DMS53 (cell line): ENCODE results near the gene LEF1.

Source experiments
- DNase-seq: peaks from one replicate; lab custom pipeline; 2025; lab: John Stamatoyannopoulos, UW

LEF1 gene

DNA sequence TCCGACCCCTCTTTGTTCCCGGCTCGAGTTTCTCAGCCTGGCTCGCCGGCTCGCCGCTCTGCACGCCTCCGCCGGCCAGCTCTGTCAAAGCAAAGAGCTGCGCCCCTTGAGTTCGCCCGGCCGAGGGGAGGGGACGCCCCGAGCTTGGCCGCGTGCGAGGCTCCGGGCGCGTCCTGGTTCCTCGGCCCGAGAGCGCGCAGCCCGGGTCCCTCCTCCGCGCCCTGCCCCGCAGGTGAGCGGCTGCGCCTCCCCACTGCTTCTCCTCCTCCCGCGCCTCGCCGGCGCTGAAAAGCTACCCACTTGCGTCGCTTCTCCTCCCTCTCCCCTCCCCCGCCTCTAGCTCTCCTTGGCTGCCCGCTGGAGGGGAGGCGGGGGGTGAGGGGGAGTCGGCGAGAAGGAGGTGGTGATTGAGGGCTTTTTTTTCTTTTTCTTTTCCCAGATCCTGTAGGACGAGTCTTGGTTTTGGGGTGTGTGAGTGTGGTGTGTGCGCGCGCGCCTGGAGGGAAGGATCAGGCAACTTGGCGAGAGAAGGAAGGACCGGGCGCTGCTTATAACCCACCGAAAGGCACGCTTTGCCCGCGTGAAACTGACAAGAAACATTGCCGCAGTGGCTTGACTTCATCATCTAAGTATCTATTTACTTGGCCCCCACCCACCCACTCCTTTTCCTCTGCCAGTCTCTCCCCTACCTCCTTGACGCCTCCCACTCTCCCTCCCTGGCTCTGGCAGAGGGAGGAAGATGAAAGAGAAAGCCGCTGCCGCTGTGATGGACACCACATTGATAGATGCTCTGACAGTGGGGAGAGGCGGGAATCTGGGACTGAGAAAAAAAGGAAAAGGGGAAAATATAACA lies at the start of gene LEF1:
LEF1 (minus strand) TSS at position 262 of the 853 bp plus-strand sequence. CDS start 1,165 bp downstream, outside the sequence.
- DNase-seq: peak; percentile 88

- no peak for DNase-seq
Observed at GRCh38 chr4:108216510-108216909, 47.8 kb upstream of the LEF1 start.

DNA sequence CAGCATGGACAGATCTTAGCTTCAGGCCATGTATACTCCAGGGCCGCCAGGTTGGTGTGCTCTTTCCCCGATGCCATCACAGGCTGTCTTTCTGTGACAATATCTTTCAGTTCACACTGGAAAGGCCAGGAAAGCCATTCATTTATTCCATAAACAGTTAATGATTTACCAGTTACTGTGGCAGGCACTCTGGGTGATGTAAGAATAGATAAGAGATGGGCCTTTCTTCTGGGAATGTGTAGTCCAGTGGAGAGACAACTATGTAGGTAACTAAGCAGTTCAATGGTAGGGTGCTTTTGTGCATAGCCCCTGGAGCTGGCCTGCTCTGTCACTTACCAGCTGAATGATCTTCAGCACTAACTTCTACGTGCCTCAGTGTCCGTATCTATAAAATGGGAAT lies 46.3 kb upstream of the LEF1 start:
- DNase-seq: peak; percentile 77

DNA sequence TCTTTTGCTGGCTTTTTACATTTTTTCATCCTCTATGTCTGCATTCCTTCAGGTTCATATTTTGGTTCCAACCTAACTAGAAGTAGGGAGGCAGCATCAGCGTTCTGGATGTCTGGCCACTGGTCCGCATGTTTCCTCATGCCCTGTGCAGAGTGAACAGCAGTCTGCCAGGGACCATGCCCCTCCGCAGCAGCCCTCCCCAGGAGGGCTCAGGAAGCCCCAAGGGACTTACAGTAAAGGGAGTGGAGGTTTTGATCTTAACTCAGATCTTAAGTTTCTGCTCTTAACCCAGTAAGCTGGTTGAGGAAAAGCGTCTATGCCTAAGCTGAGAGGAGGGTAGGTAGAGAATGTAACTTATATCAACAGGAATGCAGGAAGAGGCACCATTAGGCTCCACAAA lies 45.0 kb upstream of the LEF1 start:
- no peak for DNase-seq

DNA sequence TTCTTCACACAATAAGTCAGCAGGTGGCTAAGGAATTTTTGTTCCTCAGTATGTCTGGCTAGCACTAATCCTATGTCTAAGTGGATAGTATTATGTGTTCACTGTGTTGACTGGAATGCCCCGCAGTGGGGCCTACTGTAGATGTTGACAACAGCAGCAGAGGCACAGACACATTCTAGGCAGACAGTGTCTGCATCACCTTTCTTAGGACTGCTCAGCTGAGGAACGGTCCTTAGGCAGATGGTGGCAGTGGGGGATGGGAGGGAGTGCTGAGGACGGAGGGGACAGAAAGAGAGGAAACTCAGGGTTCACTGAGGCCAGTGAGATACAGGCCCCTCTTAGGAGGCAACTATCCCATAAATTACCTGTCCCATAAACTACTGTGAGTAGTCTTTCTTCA lies 44.6 kb upstream of the LEF1 start:
- no peak for DNase-seq

GRCh38 chr4:108210989-108211835 lies 42.5 kb upstream of the LEF1 start:
- peak; percentile 38 for DNase-seq

- peak; percentile 36 for DNase-seq
Observed at GRCh38 chr4:108209489-108209888, 40.8 kb upstream of the LEF1 start.

DNA sequence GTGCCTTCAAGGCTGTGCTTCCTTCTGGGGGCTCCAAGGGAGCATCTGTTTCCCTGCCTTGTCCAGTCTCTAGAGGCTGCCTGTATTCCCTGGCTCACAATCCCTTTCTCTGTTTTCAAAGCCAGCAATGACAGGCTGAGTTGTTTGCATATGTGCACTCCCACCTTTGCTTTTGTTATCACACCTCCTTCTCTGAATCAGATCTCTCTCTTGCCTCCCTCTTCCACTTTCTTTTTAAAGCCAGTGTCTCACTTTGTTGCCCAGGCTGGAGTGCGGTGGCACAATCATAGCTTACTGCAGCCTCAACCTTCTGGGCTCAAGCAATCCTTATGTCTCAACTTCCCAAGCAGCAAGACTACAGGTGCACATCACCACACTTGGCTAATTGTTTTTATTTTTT lies 37.1 kb upstream of the LEF1 start:
- DNase-seq: peak; percentile 9

- no peak for DNase-seq
Observed at GRCh38 chr4:108204518-108204917, 35.8 kb upstream of the LEF1 start.

- peak; percentile 54 for DNase-seq
Observed at GRCh38 chr4:108203377-108203776, 34.6 kb upstream of the LEF1 start.

GRCh38 chr4:108201774-108202173 lies 33.0 kb upstream of the LEF1 start:
- no peak for DNase-seq

- DNase-seq: no peak
Observed at GRCh38 chr4:108199881-108200280, 31.1 kb upstream of the LEF1 start.

DNA sequence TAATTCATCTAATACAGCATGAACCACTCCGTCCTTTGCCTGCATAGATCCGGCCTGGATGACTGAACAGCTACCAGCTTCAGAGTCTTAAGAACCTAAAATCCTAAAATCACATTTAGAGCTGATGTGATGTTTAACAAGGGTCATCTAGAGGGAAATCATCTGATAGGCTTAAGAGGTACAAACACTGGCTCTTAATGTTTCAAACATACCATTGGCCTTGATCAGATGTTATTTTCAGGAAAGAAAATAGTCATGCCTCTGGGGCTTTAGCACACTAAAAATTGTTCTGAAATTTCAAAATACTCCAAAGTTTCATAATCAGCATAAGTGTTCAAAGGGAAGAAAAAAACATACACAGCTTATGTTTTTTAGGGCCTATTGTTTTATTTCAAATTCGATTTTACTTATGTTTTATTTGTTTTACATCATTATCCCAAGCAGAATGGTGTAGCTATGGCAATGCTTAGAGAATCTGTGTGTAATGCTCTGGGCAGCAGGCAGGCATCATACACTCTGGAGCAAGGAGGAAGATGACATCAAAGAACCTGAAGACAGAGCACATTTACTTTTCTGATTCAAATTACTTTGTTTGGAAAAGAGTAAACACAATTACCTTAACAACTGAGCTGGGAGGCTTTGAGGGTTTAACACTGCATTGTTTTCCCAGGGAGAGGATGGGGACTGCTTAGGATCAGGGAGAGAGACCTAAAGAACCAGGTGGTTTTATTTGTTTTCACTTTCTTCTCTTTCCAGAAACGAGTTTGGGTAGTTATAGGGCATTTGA lies 25.3 kb upstream of the LEF1 start:
- peak; percentile 75 for DNase-seq

- DNase-seq: no peak
Observed at GRCh38 chr4:108192935-108193334, 24.2 kb upstream of the LEF1 start.

DNA sequence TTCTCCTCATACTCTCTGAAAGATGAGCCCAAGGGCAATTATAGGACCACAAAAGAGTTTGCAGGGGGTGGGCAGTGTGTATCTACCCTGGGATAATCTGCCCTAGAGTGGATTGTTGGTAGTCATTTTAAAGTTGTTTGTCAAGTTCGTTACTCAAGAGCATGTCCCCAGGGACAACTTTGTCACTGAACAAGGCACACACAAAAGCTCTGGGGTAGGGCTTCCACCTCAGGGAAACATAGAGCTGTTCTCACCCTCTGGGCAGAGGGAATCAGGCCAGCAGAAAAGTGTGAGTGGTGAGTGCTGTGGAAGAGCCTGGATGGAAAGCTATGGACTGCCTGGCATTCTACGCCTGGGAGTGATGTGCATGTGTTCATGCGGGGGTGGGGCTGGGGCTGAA lies 23.3 kb upstream of the LEF1 start:
- DNase-seq: no peak

DNA sequence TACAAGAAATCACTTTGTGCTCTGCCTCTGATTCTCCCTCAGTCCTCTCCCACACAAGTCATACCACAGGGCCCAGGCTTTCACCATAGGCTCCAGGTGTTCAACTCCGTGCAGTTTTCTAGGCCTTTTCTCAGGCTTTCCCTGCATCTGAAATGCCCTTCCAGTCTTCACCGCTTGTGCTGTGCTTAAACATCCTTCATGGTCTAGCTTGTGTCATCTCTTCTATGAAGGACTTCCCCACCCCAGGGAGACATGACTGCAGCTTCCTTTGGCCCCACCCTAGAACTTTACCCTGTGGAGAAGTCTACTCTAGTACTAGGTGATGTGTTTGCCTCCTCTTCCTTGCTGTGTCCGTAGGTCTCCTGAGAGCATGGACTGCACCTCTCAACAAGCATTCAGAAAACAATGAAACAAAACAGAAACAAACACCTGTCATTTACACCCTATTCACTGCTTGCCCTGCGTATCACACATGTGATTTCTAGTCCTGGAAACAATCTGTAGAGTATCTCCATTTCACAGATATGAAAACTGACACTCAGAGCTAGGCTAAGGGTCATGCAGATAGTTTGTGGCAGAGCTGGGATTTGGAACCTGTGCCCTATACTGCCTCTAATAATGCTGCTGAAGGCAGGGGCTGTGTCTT lies 22.7 kb upstream of the LEF1 start:
- no peak for DNase-seq

GRCh38 chr4:108188770-108189169 lies 20.0 kb upstream of the LEF1 start:
- DNase-seq: no peak

- peak; percentile 24 for DNase-seq
Observed at GRCh38 chr4:108185252-108185651, 16.5 kb upstream of the LEF1 start.

GRCh38 chr4:108184453-108185049 lies 15.8 kb upstream of the LEF1 start:
- peak; percentile 11 for DNase-seq

GRCh38 chr4:108181704-108182103 lies 13.0 kb upstream of the LEF1 start:
- peak; percentile 28 for DNase-seq

DNA sequence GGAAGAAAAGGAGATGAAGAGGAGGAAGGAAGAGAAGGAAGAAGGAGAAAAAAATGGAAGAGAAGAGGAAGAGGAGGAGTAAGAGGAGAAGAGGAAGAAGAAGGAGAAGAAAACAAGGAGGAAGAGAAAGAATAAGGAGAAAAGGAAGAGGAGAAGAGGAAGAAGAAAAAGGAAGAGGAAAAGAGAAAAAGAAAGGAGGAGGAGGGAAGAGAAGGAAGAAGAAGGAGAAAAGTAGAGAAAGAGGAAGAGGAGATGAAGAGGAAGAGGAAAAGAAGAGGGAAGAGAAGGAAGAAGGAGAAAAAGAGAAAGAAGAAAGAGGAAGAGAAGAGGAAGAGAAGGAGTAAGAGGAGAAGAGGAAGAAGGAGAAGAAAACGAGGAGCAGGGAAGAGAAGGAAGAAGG lies 11.8 kb upstream of the LEF1 start:
- no peak for DNase-seq
